ENCODE data around the gene MYOZ3.

- TF ChIP-seq CTCF (IDR thresholded peaks at IDR 0.05; ENCODE audit: borderline replicate concordance, extremely low read depth, low read length, poor library complexity, severe bottlenecking) (no peak), EZH2 (IDR thresholded peaks at IDR 0.05; ENCODE audit: borderline replicate concordance, low read depth, low read length, severe bottlenecking) (no peak)
Measured at GRCh38 chr5:150630016-150630415, 31.0 kb upstream of the MYOZ3 start.

All from DND-41 (cell line).